GM18519 (cell line): Measurements from ENCODE around the gene EFNA3.

ENCODE experiments used
- ATAC-seq: cut with Tn5 transposase; IDR thresholded peaks from one replicate; pipeline ENCODE4 v1.9.1; 2021; ENCODE audit warnings: mild to moderate bottlenecking, moderate library complexity; ENCODE audit not compliant: unreplicated experiment, low FRiP score

Gene EFNA3

GRCh38 chr1:155128755-155129473 is 50.3 kb downstream of the EFNA3 start:
- no peak for ATAC-seq

GRCh38 chr1:155130272-155131006 is 51.8 kb downstream of the EFNA3 start:
- no peak for ATAC-seq

- ATAC-seq, result no peak
These were observed 52.6 kb downstream of the EFNA3 start for GRCh38 chr1:155131285-155131684.

GRCh38 chr1:155131856-155132255 is 53.2 kb downstream of the EFNA3 start:
- no peak for ATAC-seq

- no peak for ATAC-seq
These were observed 55.2 kb downstream of the EFNA3 start for GRCh38 chr1:155133799-155134281.

- no peak for ATAC-seq
These were observed 55.7 kb downstream of the EFNA3 start for GRCh38 chr1:155134322-155134721.

GRCh38 chr1:155134880-155135414 is 56.3 kb downstream of the EFNA3 start:
- ATAC-seq, result no peak

- ATAC-seq, result peak; percentile 47
These were observed 56.9 kb downstream of the EFNA3 start, which contains the start of gene SLC50A1 for GRCh38 chr1:155135415-155136028. Gene SLC50A1, plus strand, starts transcription at chr1:155135852. Its CDS starts 60 bp downstream, at chr1:155135912.

GRCh38 chr1:155136748-155137147 is 58.1 kb downstream of the EFNA3 start:
- ATAC-seq, result no peak
